Adrenal gland (tissue), 12 donors: ENCODE data around the gene FBXL17. TPM values are rescaled to one million over a fixed set of nuclear protein-coding genes. Genes with fewer than 3 reads are reported as not detected.

Experiments used
- DNase-seq, 7 donors: peaks; one replicate each; pipeline ENCODE4 v3.0.0-alpha.2; 2019 to 2020
- H3K27ac ChIP-seq, 5 donors: fragments of 200-600 bp; sonication (generic) in 4 of 5; 1 replicate in 3 of 5; 2 replicates in 2 of 5; pipeline versions ENCODE4 v1.5.1 to v1.8.0; 2016 to 2020; ENCODE audit warnings: mild to moderate bottlenecking in 1 of 5
- H3K27me3 ChIP-seq: fragments of 200-600 bp; 2 replicates; pipeline ENCODE4 v1.8.0; 2021
- H3K36me3 ChIP-seq, 2 donors: fragments of 200-600 bp; replicated peaks in 1 of 2; 1 replicate in 1 of 2; 2 replicates in 1 of 2; pipeline versions ENCODE4 v1.5.1 to v1.8.0; 2018 to 2022
- H3K4me1 ChIP-seq, 2 donors: fragments of 200-600 bp; replicated peaks in 1 of 2; 1 replicate in 1 of 2; 2 replicates in 1 of 2; pipeline versions ENCODE4 v1.5.1 to v1.8.0; 2018 to 2021
- H3K4me3 ChIP-seq, 4 donors: fragments of 200-600 bp; sonication (generic) in 3 of 4; one replicate each; pipeline ENCODE4 v1.5.1; 2016 to 2018
- H3K9me3 ChIP-seq, 3 donors: fragments of 200-600 bp; sonication (generic) in 1 of 3; replicated peaks in 1 of 3; 1 replicate in 2 of 3; 2 replicates in 1 of 3; pipeline versions ENCODE4 v1.5.1 to v1.8.0; 2016 to 2021
- CTCF ChIP-seq, 6 experiments: fragments of 450-650 bp in 4 of 6; fragments of 200-600 bp in 2 of 6; sonication (generic) in 1 of 6; IDR thresholded peaks; 1 replicate in 5 of 6; 2 replicates in 1 of 6; pipeline versions ENCODE4 v1.5.1 to v1.8.0; 2016 to 2021; ENCODE audit warnings: antibody characterized with exemption in 6 of 6, mild to moderate bottlenecking in 2 of 6, moderate library complexity in 1 of 6
- POLR2A ChIP-seq, 2 donors: fragments of 450-650 bp; IDR thresholded peaks; one replicate each; pipeline ENCODE4 v1.6.1; 2017; ENCODE audit warnings: antibody characterized with exemption in 2 of 2, mild to moderate bottlenecking in 2 of 2, moderate library complexity in 1 of 2
- WGBS, 4 donors: extraction: QIAGEN DNeasy Blood & Tissue Kit in 2 of 4; methylation state at CpG; one replicate each; pipeline versions ENCODE4 v1.1.5 to v1.1.7; 2013 to 2017; 5-methylcytosine and 5-hydroxymethylcytosine counted together
- intact Hi-C, 2 donors: fragments of 100-400 bp; cut with DNase I; formaldehyde crosslinking; loops; one replicate each; pipeline versions ENCODE4 v1.14.1 to v1.15.0; 2022 to 2023
- polyA plus RNA-seq, 3 donors: library from polyadenylated mRNA; stranded (reverse); fragments of 200-250 nt in 2 of 3; fragments of 350-450 nt in 1 of 3; fragmentation: Illumina TruSeq in 1 of 3; extraction: RNeasy Lipid Tissue Mini Kit (QIAGEN cat#74804) in 1 of 3; gene quantifications; one replicate each; pipeline ENCODE4 v1.2.3, GENCODE V29; 2013 to 2014
- total RNA-seq, 9 donors: library from RNA; depleted of rRNA in 4 of 9; stranded (reverse); fragments of >200 nt in 4 of 9; fragments of 120-200 nt in 1 of 9; fragmentation: NEBNext Ultra II Directional in 1 of 9; extraction: Animal tissue kit (Norgen Biotek cat#: 25700) in 1 of 9; gene quantifications; one replicate each; pipeline versions ENCODE4 v1.1.0 to v1.2.4, GENCODE V29; 2013 to 2023
- donor health status: healthy with polysubstance abuse.
- donor health status: Bipolar disorder and iron deficiency.
- donor health status: DM: yes; HTN: yes; CAD: no.
- donor health status: DM: no; HTN: no; CAD: no.
- donor health status: DM: no; HTN: no; CAD: no.
- donor health status: DM: yes; HTN: yes; CAD: no.

Gene FBXL17
- total and polyA plus RNA-seq, 12 donors = 4.4 to 29.4 (median 21.3) TPM

- TF ChIP-seq CTCF (IDR thresholded peaks at IDR 0.05) (no peak), POLR2A (IDR thresholded peaks at IDR 0.05) (no peak)
Observed at GRCh38 chr5:107821288-107821687, 560.6 kb downstream of the FBXL17 start.

GRCh38 chr5:107820429-107820828 is 561.5 kb downstream of the FBXL17 start:
- Histone ChIP-seq H3K27me3 (no peaks in the 10 kb centered on the region), H3K4me1 (no peaks in the 10 kb centered on the region), H3K36me3 (no peaks in the 10 kb centered on the region), H3K27ac (no peak overlapping the region), H3K4me3 (no peak overlapping the region), H3K9me3 (no peaks in the 10 kb centered on the region)
- TF ChIP-seq POLR2A (IDR thresholded peaks at IDR 0.05) = no peak
- no peak for TF ChIP-seq CTCF (IDR thresholded peaks at IDR 0.05)
- intact Hi-C loops = no loop called here
- 79 to 91% (median 83%) methylated on average over 4 of the region's 4 CpGs for WGBS, 4 donors
- DNase-seq = no peak

More at GRCh38 chr5:107821288-107821687, 560.6 kb downstream of the FBXL17 start:
- H3K27ac ChIP-seq = no peak overlapping the region
- no peak overlapping the region for H3K4me3 ChIP-seq
- intact Hi-C loops = no loop called here
- no peaks in the 10 kb centered on the region for H3K27me3 ChIP-seq
- no peaks in the 10 kb centered on the region for H3K36me3 ChIP-seq
- no peaks in the 10 kb centered on the region for H3K9me3 ChIP-seq
- H3K4me1 ChIP-seq = no peaks in the 10 kb centered on the region
- WGBS, 4 donors = 47 to 62% (median 53%) methylated on average over 3 of the region's 3 CpGs
- DNase-seq = no peak

- intact Hi-C loops = no loop called here
- TF ChIP-seq CTCF (IDR thresholded peaks at IDR 0.05) = no peak
- TF ChIP-seq POLR2A (IDR thresholded peaks at IDR 0.05) = no peak
- no peak for DNase-seq
- no peaks in the 10 kb centered on the region for H3K9me3 ChIP-seq
- WGBS, 4 donors = 79 to 93% (median 86%) methylated on average over 2 of the region's 2 CpGs
- H3K4me1 ChIP-seq = no peaks in the 10 kb centered on the region
- H3K27me3 ChIP-seq = no peaks in the 10 kb centered on the region
- no peaks in the 10 kb centered on the region for H3K36me3 ChIP-seq
- H3K27ac ChIP-seq = no peak overlapping the region
- no peak overlapping the region for H3K4me3 ChIP-seq
Observed at GRCh38 chr5:107817951-107818350, 563.9 kb downstream of the FBXL17 start.

- intact Hi-C loops = no loop called here
- no peak overlapping the region for H3K4me3 ChIP-seq
- no peaks in the 10 kb centered on the region for H3K9me3 ChIP-seq
- H3K4me1 ChIP-seq = no peaks in the 10 kb centered on the region
- WGBS, 4 donors = 70 to 87% (median 79%) methylated on average over 3 of the region's 3 CpGs
- no peaks in the 10 kb centered on the region for H3K27me3 ChIP-seq
- TF ChIP-seq CTCF (IDR thresholded peaks at IDR 0.05) (no peak), POLR2A (IDR thresholded peaks at IDR 0.05) (no peak)
- H3K27ac ChIP-seq = no peak overlapping the region
- no peaks in the 10 kb centered on the region for H3K36me3 ChIP-seq
- no peak for DNase-seq
Observed at GRCh38 chr5:107817436-107817835, 564.5 kb downstream of the FBXL17 start.
